Keratinocyte (primary cell): ENCODE measurements around the gene LIMA1. TPM values are rescaled to one million over a fixed set of nuclear protein-coding genes. Genes with fewer than 3 reads are reported as not detected.

Source experiments
- DNase-seq: peaks from one replicate; pipeline ENCODE4 v3.0.0-alpha.2; 2011; ENCODE audit warnings: low read depth, missing footprints, low spot score
- FAIRE-seq: peaks from 2 replicates; lab custom pipeline; 2011; peaks lifted over from hg19 to GRCh38; lab: Jason Lieb, UNC
- H2AFZ ChIP-seq: 2 replicates; pipeline ENCODE4 v1.6.0; 2012; ENCODE audit warnings: low read length, control low read depth, inconsistent platforms; ENCODE audit not compliant: control insufficient read depth
- H3K27ac ChIP-seq: 2 replicates; pipeline ENCODE4 v1.5.1; 2011; ENCODE audit warnings: low read length; ENCODE audit not compliant: control insufficient read depth, insufficient read depth
- H3K27me3 ChIP-seq: 3 replicates; pipeline ENCODE4 v1.6.0; 2011; ENCODE audit warnings: low read length; ENCODE audit not compliant: control insufficient read depth, insufficient read depth; ENCODE audit errors: extremely low read depth
- H3K36me3 ChIP-seq, 2 experiments: 2 replicates in 1 of 2; 3 replicates in 1 of 2; pipeline ENCODE4 v1.5.1; 2011; ENCODE audit warnings: low read length in 2 of 2, mild to moderate bottlenecking in 1 of 2; ENCODE audit not compliant: control insufficient read depth in 2 of 2, insufficient read depth in 2 of 2; ENCODE audit errors: extremely low read depth in 1 of 2
- H3K4me1 ChIP-seq: 3 replicates; pipeline ENCODE4 v1.5.1; 2011; ENCODE audit warnings: low read length; ENCODE audit not compliant: control insufficient read depth, insufficient read depth; ENCODE audit errors: extremely low read depth
- H3K4me2 ChIP-seq: 3 replicates; pipeline ENCODE4 v1.6.0; 2011; ENCODE audit warnings: low read depth, low read length; ENCODE audit not compliant: control insufficient read depth, insufficient read depth; ENCODE audit errors: extremely low read depth
- H3K4me3 ChIP-seq, 3 experiments: fragments of 200-600 bp in 1 of 3; sonication (generic) in 1 of 3; 2 replicates in 2 of 3; 3 replicates in 1 of 3; pipeline ENCODE4 v1.5.1; 2011 to 2016; ENCODE audit warnings: low read length in 3 of 3, mild to moderate bottlenecking in 3 of 3, control low read depth in 2 of 3, inconsistent platforms in 1 of 3, low read depth in 1 of 3, mixed read lengths in 1 of 3, mixed run types in 1 of 3, moderate library complexity in 1 of 3; ENCODE audit not compliant: control insufficient read depth in 2 of 3, insufficient read depth in 2 of 3; ENCODE audit errors: extremely low read depth in 1 of 3
- H3K79me2 ChIP-seq: 2 replicates; pipeline ENCODE4 v1.6.0; 2012; ENCODE audit warnings: low read length; ENCODE audit not compliant: control insufficient read depth, insufficient read depth
- H3K9ac ChIP-seq: 3 replicates; pipeline ENCODE4 v1.6.0; 2011; ENCODE audit warnings: low read length; ENCODE audit not compliant: control insufficient read depth, insufficient read depth; ENCODE audit errors: extremely low read depth
- H3K9me1 ChIP-seq: 3 replicates; pipeline ENCODE4 v1.6.0; 2011; ENCODE audit warnings: low read length; ENCODE audit not compliant: control insufficient read depth, insufficient read depth; ENCODE audit errors: extremely low read depth
- H3K9me3 ChIP-seq: 2 replicates; pipeline ENCODE4 v1.5.1; 2012; ENCODE audit warnings: low read depth, low read length; ENCODE audit not compliant: control insufficient read depth
- H4K20me1 ChIP-seq: 3 replicates; pipeline ENCODE4 v1.6.0; 2011; ENCODE audit warnings: low read length; ENCODE audit not compliant: control insufficient read depth, insufficient read depth; ENCODE audit errors: extremely low read depth
- EZH2 ChIP-seq: IDR thresholded peaks from one replicate; pipeline ENCODE4 v1.6.1; 2012; ENCODE audit warnings: inconsistent platforms, mild to moderate bottlenecking, low read length, moderate library complexity
- dilution Hi-C: fragments of 300-500 bp; cut with MboI; formaldehyde crosslinking; loops from one replicate; pipeline ENCODE4 v1.7.0; 2020; ENCODE audit warnings: low sequenced_read_pairs; ENCODE audit not compliant: extremely low pct_ligation_motif_present
- polyA plus RNA-seq, 5 experiments: library from polyadenylated mRNA; depleted of rRNA in 3 of 5; stranded (reverse) in 3 of 5; stranded (forward) in 1 of 5; unstranded in 1 of 5; fragments of >200 nt; gene quantifications; 1 replicate in 1 of 5; 2 replicates in 3 of 5; 3 replicates in 1 of 5; pipeline versions ENCODE4 v1.2.1 to v1.2.3, GENCODE V29; 2011 to 2012; ENCODE audit warnings: missing spikeins in 2 of 5, low read depth in 1 of 5, low replicate concordance in 1 of 5
- TF ChIP-seq, protein P1 (sequence below), 3 experiments: IDR thresholded peaks in 1 of 3; conservative IDR thresholded peaks in 1 of 3; optimal IDR thresholded peaks in 1 of 3; 2 replicates in 2 of 3; 3 replicates in 1 of 3; pipeline versions ENCODE3 to v1.5.1; 2011; ENCODE audit warnings: low read length in 3 of 3, mild to moderate bottlenecking in 3 of 3, moderate library complexity in 2 of 3, control low read depth in 1 of 3, inconsistent platforms in 1 of 3; ENCODE audit not compliant: insufficient read depth in 2 of 3; ENCODE audit errors: extremely low read depth in 1 of 3

The LIMA1 gene
- polyA plus RNA-seq, 1 donor (not counting 4 experiments of a cell fraction or from before 2014, with no cell fraction given): 510 TPM

DNA sequence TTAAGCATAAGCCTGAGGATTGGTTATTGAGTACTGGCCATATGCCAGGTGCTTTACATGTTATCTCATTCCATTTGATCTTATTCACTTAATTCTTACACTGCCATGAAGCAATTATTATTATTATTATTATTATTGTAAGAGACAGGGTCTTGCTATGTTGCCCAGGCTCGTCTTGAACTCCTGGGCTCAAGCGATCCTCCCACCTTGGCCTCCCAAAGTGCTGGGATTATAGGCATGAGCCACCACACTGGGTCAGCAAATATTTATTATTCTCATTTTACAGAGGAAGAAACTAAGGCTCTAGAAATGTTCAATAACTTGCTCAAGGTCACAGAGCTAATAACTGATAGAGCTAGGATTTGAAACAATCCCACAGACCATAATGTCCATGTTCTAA, 14.8 kb downstream of the LIMA1 start:
- TF ChIP-seq, protein P1, sequence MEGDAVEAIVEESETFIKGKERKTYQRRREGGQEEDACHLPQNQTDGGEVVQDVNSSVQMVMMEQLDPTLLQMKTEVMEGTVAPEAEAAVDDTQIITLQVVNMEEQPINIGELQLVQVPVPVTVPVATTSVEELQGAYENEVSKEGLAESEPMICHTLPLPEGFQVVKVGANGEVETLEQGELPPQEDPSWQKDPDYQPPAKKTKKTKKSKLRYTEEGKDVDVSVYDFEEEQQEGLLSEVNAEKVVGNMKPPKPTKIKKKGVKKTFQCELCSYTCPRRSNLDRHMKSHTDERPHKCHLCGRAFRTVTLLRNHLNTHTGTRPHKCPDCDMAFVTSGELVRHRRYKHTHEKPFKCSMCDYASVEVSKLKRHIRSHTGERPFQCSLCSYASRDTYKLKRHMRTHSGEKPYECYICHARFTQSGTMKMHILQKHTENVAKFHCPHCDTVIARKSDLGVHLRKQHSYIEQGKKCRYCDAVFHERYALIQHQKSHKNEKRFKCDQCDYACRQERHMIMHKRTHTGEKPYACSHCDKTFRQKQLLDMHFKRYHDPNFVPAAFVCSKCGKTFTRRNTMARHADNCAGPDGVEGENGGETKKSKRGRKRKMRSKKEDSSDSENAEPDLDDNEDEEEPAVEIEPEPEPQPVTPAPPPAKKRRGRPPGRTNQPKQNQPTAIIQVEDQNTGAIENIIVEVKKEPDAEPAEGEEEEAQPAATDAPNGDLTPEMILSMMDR (optimal IDR thresholded peaks at IDR 0.05 in 1 of 3, IDR thresholded peaks at IDR 0.05 in 1 of 3, conservative IDR thresholded peaks at IDR 0.05 in 1 of 3; ENCODE audit: extremely low read depth in 1 of 3, insufficient read depth in 2 of 3, low read length in 3 of 3): no peak
- no peak for TF ChIP-seq EZH2
- no peak overlapping the region for H2AFZ ChIP-seq
- no peak overlapping the region for H3K4me3 ChIP-seq
- H3K9me3 ChIP-seq: no peaks in the 10 kb centered on the region
- H3K27me3 ChIP-seq: no peaks in the 10 kb centered on the region
- DNase-seq (no peak), FAIRE-seq (no peak)
- no peaks in the 10 kb centered on the region for H3K9me1 ChIP-seq
- H3K9ac ChIP-seq: no peak overlapping the region
- dilution Hi-C loops: no loop called here
- no peaks in the 10 kb centered on the region for H3K36me3 ChIP-seq
- H3K79me2 ChIP-seq: no peaks in the 10 kb centered on the region
- no peaks in the 10 kb centered on the region for H4K20me1 ChIP-seq
- no peak overlapping the region for H3K27ac ChIP-seq
- H3K4me1 ChIP-seq: peaks cover 15% of the 10 kb centered on the region
- no peak overlapping the region for H3K4me2 ChIP-seq

DNA sequence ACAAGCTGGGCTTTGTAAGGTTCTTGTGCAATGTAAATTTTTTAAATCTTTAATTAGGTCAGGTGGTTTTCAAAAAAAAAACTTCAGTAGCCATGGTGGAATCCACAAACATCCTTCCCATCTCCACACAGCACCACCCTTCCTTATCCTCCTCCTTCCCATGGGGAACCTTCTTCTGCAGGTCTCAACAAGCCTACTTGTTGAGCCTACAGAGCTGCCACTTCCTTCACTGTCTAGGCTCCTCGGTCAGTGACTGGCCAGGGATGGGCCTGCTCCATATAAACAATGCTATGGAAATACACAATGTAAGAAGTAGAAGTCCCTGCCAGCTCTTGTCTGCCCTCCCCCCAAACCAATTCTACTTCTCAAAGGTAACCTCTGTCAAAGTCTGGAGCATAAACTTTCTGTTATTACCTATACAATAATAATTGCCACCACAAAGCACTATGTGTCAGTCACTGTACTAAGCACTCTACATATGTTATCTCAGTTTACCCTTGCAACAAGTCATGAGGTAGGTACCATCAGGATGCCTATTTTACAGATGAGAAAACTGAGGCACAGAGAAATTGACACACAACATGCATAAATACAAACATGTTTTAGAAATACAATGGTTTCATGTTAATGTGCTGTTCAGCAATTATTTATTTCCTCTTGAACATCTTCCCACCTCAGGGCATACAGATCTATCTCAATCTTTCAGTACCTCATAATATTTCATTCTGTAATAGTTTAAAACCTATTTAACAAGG, 17.4 kb downstream of the LIMA1 start:
- Histone ChIP-seq H3K4me1 (peaks cover 21% of the 10 kb centered on the region), H3K79me2 (no peaks in the 10 kb centered on the region), H3K4me3 (peak overlapping the region in 1 of 3 experiments; percentile 11), H3K9ac (no peak overlapping the region), H3K27ac (peak overlapping the region; percentile 64), H2AFZ (peak overlapping the region; percentile 34), H4K20me1 (no peaks in the 10 kb centered on the region), H3K9me1 (no peaks in the 10 kb centered on the region), H3K36me3 (no peaks in the 10 kb centered on the region), H3K27me3 (no peaks in the 10 kb centered on the region), H3K4me2 (peak overlapping the region; percentile 4), H3K9me3 (no peaks in the 10 kb centered on the region)
- FAIRE-seq (peak; percentile 84), DNase-seq (no peak)
- no peak for TF ChIP-seq EZH2
- TF ChIP-seq, protein P1 (optimal IDR thresholded peaks at IDR 0.05 in 1 of 3, IDR thresholded peaks at IDR 0.05 in 1 of 3, conservative IDR thresholded peaks at IDR 0.05 in 1 of 3; ENCODE audit: extremely low read depth in 1 of 3, insufficient read depth in 2 of 3, low read length in 3 of 3): no peak
- dilution Hi-C loops: no loop called here
